ENCODE results near the gene TBC1D12.

Gene TBC1D12

DNA sequence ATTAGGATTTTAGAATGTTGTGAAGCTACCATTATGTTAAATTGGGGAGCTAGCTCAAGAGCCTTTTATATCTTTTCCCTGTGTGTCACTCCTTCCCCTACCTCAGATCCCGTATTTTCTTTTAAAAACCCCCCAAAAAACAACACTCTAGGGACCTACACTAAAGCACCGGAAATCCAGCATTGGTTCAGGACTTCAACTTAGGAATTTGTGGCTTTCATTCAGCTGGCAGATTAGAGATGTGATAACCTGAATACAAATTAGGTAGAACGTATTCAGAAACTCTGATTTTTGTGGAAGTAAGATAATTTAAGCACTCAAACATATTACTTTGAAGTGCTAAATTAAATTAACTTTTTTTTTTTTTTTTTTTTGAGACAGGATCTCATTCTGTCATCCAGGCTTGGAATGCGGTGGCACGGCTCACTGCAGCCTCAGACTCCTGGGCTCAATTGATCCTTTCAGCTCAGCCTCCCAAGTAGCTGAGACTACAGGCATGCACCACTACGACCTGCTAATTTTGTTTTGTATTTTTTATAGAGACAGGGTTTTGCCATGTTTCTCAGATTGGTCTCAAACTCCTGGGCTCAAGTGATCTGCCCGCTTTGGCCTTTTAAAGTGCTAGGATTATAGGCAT, 6.8 kb downstream of the TBC1D12 start:
- DNase-seq, result no peak

- no peak for DNase-seq
Measured at GRCh38 chr10:94411304-94411703, 9.0 kb downstream of the TBC1D12 start.

- DNase-seq, result no peak
Measured at GRCh38 chr10:94412449-94412848, 10.1 kb downstream of the TBC1D12 start.

GRCh38 chr10:94413361-94413760, 11.0 kb downstream of the TBC1D12 start:
- no peak for DNase-seq

DNA sequence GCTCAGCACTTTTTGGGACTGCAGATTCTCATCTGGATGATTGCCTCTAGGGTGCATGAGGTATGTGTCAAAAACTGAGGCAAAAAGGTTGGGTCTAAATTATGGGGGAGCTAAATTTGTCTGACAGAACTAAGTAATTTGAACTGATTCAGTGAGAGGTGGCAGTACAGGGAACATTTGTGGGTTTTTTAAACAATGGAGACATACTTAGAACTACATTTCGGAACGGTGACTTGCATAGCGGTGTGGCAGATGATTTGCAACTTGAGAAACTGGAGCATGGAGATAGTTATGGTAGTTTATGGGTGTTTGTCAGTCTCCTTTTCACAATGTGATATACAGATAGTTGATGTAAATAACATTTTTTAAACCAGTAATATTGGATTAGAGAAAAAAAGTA, 14.6 kb downstream of the TBC1D12 start:
- DNase-seq, result no peak

- DNase-seq, result no peak
Measured at GRCh38 chr10:94417321-94417720, 15.0 kb downstream of the TBC1D12 start.

DNA sequence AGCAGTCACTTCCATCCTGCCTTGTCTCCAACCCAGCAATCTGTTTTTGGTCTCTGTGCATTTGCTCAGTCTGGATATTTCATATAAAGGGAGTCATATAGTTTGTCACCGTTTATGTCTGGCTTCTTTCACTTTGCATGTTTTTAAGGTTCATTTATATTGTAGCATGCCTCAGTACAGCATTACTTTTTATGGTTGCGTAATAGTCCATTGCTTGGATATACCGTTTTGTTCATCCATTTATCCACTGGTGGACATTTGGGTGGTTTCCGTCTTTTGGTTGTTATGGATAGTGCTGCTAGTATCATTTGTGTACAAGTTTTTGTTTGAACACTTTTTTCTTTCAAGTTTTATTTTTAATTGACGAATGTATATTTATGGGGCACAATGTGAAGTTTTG, 18.2 kb downstream of the TBC1D12 start:
- no peak for DNase-seq

DNA sequence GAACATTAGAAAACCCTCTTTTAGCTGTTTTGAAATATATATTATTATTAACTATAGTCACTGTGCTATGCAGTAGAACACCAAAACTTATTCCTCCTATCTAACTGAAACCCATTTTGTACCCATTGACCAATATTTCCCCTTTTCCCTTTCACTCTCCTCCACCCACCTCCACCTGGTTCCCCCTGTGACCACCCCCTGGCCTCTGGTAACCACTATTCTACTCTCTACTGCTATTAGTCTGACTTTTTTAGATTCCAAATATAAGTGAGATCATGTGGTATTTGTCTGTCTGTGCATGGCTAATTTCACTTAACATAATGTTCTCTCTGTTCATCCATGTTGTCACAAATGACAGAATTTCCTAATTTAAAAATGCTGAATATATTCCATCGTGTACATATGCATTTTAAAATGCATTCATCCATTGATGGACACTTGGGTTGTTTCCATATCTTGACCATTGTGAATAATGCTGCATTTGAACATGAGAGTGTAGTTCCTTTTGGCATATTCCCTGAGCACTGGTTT, 18.7 kb downstream of the TBC1D12 start:
- DNase-seq, result no peak

DNA sequence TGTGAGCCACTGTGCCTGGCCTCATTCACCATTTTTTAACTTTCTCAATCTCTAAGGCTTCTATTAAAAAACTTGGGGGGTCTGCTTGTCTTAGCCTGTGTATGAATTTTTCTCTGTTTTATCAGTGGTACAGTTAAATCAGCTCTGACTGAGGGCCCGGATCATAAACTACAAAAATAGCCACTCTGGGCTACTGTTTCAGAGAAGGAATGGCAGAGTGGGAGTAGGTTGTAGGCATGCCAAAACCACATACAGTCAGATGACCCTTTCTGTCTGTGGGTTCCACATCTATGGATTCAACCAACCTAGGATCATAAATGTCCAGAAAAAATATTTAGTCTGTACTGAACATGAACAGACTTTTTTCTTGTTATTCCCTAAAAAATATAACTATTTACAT, 21.3 kb downstream of the TBC1D12 start:
- DNase-seq, result no peak

DNA sequence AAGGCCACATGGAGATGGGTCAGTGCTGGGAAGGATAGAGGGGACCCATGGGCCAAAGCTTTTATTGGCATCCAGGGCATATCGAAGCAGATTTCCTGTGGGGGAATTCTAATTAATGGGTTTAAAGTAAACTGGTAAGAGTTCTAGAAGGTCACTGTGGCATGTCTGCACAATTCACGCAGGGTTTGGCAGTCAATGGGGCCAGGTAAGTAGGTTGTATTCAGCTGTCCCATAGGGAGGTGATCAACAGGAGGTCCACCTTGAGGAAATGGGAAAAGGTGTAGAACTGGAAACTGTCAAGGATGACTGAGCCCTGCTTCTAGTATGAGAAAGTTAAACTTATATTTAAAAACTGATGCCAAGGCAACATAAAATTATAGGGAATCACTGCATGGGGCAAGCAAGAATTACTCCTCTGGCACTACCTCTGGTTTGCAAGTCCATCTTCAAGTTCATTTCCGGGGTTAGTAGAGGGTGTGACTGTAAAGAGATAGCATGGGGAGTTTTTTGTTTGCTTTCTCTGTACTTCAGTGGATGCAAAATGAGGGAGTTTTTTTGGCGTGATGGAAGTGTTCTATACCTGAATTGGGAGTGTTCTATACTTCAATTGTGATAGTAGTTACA, 22.5 kb downstream of the TBC1D12 start:
- DNase-seq, result no peak

GRCh38 chr10:94425942-94426341, 23.6 kb downstream of the TBC1D12 start:
- no peak for DNase-seq

- no peak for DNase-seq
Measured at GRCh38 chr10:94427166-94427565, 24.8 kb downstream of the TBC1D12 start.

GRCh38 chr10:94428766-94429707, 26.7 kb downstream of the TBC1D12 start:
- no peak for DNase-seq

GRCh38 chr10:94430701-94431100, 28.4 kb downstream of the TBC1D12 start:
- no peak for DNase-seq

- DNase-seq, result no peak
Measured at GRCh38 chr10:94432443-94432842, 30.1 kb downstream of the TBC1D12 start.

DNA sequence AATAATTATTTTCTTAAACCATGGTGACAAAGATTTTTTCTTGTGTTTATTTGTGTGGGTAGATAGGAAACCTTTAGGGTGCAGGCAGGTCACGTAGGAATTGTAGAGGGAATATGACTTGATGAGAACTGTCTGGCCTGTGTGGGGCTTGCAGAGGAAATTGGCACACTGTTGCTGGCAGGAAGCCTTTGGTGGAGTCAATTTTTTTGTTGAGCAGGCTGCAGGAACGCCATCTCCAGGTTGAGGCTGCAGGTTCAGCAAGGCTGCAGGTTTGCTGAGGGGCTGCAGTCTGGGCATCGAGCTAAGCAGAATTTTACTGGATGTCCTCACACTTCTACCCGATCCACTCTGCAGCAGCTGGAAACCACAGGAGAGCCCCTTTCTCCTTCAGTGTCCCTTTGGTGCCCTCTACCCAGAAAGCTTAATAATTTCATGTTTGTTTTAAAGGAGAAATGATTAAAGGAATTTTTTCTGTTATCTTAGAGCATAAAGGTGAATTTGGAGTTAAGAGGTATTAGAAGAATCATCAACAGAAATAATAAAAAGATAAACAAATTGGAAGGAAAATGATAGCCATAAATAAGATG, 37.0 kb downstream of the TBC1D12 start:
- no peak for DNase-seq

- no peak for DNase-seq
Measured at GRCh38 chr10:94440096-94440495, 37.8 kb downstream of the TBC1D12 start.

DNA sequence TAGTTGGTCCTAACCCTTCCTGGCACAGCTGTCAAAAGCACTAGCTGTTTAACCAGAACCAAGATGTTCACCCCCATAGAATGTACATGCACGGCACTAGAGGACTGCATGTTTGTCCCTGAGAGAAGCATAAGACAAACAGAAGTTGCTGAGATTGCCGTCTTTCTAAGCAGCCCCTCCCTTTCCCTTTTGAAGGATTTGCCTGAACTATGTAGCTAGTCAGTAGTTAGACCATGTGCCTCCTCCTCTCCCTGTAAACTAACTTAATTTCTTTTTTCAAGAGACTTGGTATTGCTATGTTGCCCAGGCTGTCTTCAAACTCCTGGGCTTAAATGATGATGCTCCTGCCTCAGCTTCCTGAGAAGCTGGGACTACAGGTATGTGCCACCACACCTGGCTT, 40.7 kb downstream of the TBC1D12 start:
- DNase-seq, result no peak

- DNase-seq, result no peak
Measured at GRCh38 chr10:94443549-94443948, 41.2 kb downstream of the TBC1D12 start.

GRCh38 chr10:94450782-94451181, 48.4 kb downstream of the TBC1D12 start:
- DNase-seq, result no peak

DNA sequence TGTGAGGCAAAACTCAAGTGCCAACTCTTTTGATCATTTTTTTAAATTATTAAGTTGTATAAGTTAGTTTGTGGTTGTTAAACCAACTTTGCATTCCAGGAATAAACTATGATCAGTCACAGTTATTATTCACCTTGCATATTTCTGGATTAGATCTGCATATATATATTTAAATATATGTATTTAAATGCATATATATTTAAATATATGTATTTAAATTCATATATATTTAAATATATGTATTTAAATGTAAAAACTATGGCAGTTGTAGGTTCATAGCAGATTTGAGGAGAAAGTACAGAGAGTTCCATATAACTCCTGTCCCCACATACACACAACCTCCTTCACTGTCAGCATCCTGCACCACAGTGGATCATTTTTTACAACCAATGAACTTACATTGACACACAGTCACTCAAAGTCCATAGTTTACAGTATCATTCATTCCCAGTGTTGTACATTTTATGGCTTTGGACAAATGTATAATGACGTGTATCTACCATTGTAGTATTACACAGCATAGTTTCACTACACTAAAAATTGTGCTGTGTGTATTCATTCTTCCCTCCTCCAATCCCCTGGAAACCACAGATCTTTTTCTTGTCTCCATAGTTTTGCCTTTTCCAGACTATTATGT, 49.7 kb downstream of the TBC1D12 start:
- no peak for DNase-seq

DNA sequence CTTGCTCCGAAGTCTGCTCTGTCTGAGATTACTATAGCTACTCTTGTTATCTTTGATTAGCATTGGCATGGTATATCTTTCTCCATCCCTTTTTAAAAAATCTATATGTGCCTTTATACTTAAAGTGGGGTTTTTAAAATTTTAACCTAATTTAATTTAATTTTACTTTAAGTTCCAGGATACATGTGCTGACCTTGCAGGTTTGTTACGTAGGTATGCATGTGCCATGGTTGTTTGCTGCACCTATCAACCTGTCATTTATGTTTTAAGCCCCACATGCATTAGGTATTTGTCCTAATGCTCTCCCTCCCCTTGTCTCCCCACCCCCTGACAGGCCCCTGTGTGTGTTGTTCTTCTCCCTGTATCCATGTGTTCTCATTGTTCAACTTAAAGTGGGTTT, 54.6 kb downstream of the TBC1D12 start:
- no peak for DNase-seq

GRCh38 chr10:94459385-94459784, 57.0 kb downstream of the TBC1D12 start:
- DNase-seq, result no peak
